Hepatocyte (in vitro differentiated cells): ENCODE results near the gene ISY1. TPM values are rescaled to one million over a fixed set of nuclear protein-coding genes. Genes with fewer than 3 reads are reported as not detected.
A peak's percentile ranks its signal among the peaks of the same experiment; 100 is the strongest.

Source experiments
- DNase-seq: peaks from one replicate; pipeline ENCODE4 v3.0.0-alpha.2; 2016; ENCODE audit warnings: low spot score
- H2AFZ ChIP-seq: fragments of 200-600 bp; sonication (generic); 2 replicates; pipeline ENCODE4 v1.6.0; 2016; ENCODE audit warnings: antibody characterized with exemption, mild to moderate bottlenecking
- H3K27ac ChIP-seq: fragments of 200-600 bp; sonication (generic); 2 replicates; pipeline ENCODE4 v1.5.1; 2016; ENCODE audit warnings: mild to moderate bottlenecking
- H3K27me3 ChIP-seq: fragments of 200-600 bp; sonication (generic); 2 replicates; pipeline ENCODE4 v1.6.1; 2016
- H3K36me3 ChIP-seq: fragments of 200-600 bp; sonication (generic); replicated peaks from 2 replicates; pipeline ENCODE4 v1.5.1; 2016; ENCODE audit warnings: low read depth; ENCODE audit not compliant: insufficient read depth
- H3K4me1 ChIP-seq: fragments of 200-600 bp; sonication (generic); 2 replicates; pipeline ENCODE4 v1.5.1; 2016; ENCODE audit warnings: mild to moderate bottlenecking, moderate library complexity; ENCODE audit not compliant: insufficient read depth
- H3K4me2 ChIP-seq: fragments of 200-600 bp; sonication (generic); 2 replicates; pipeline ENCODE4 v1.6.0; 2016
- H3K4me3 ChIP-seq: fragments of 200-600 bp; sonication (generic); 2 replicates; pipeline ENCODE4 v1.5.1; 2016; ENCODE audit warnings: mild to moderate bottlenecking
- H3K79me2 ChIP-seq: fragments of 200-600 bp; sonication (generic); 2 replicates; pipeline ENCODE4 v1.6.0; 2017; ENCODE audit warnings: mild to moderate bottlenecking
- H3K9me2 ChIP-seq: fragments of 200-600 bp; sonication (generic); replicated peaks from 2 replicates; pipeline ENCODE4 v1.6.0; 2017; ENCODE audit warnings: mild to moderate bottlenecking; ENCODE audit not compliant: insufficient read depth
- H3K9me3 ChIP-seq: fragments of 200-600 bp; sonication (generic); 2 replicates; pipeline ENCODE4 v1.5.1; 2016; ENCODE audit warnings: low read depth, mild to moderate bottlenecking
- H4K20me1 ChIP-seq: fragments of 200-600 bp; sonication (generic); 2 replicates; pipeline ENCODE4 v1.6.0; 2016; ENCODE audit warnings: mild to moderate bottlenecking; ENCODE audit not compliant: insufficient read depth, poor library complexity, severe bottlenecking
- EZH2 ChIP-seq: fragments of 200-600 bp; sonication (generic); IDR thresholded peaks from 2 replicates; pipeline ENCODE4 v1.6.1; 2016; ENCODE audit warnings: antibody characterized with exemption, mild to moderate bottlenecking, borderline replicate concordance
- EZH2phosphoT487 ChIP-seq: fragments of 200-600 bp; sonication (generic); IDR thresholded peaks from one replicate; pipeline ENCODE4 v1.6.1; 2018; ENCODE audit warnings: antibody characterized with exemption, mild to moderate bottlenecking, low read depth, moderate library complexity; ENCODE audit not compliant: unreplicated experiment, severe bottlenecking
- WGBS: methylation state at CpG from one replicate; pipeline ENCODE4 v1.1.6; 2016; ENCODE audit warnings: low lambda C conversion rate; ENCODE audit errors: missing lambda C conversion rate; 5-methylcytosine and 5-hydroxymethylcytosine counted together
- polyA plus RNA-seq: library from polyadenylated mRNA; unstranded; fragments of >200 nt; fragmentation: Nextera tagmentation; extraction: Ambion mirVana; gene quantifications from 2 replicates; pipeline ENCODE4 v1.2.1, GENCODE V29; 2016
- total RNA-seq: library from RNA; depleted of rRNA; stranded (reverse); fragments of >200 nt; gene quantifications from 2 replicates; pipeline ENCODE4 v1.2.3, GENCODE V29; 2014
- TF ChIP-seq, protein P1 (sequence below): fragments of 200-600 bp; sonication (generic); IDR thresholded peaks from 2 replicates; pipeline ENCODE4 v1.5.1; 2016; ENCODE audit warnings: antibody characterized with exemption, mild to moderate bottlenecking; ENCODE audit not compliant: poor library complexity

Gene ISY1
- total and polyA plus RNA-seq, 2 experiments from 2014 or later: 20.1 to 35.8 TPM

DNA sequence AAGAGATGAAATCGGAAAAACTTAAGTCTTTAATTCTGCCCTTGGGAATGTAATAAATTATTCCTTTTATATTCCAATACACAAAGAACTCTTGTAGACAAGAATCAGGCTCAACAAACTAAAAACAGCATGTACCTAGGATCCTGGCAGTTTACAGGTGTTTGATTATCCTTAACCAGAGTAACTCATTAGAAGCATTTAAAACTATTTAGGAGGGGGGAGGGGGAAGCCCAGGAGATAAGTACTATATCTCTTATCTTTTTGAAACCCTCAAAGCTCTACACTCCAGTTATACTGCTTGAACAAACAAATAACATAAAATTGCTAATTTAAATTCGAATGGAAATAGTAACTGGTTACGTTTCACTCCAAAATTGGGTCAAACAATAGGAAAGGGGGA, 21.0 kb upstream of the ISY1 start:
- no peaks in the 10 kb centered on the region for H3K36me3 ChIP-seq
- H4K20me1 ChIP-seq: peaks cover 61% of the 10 kb centered on the region
- H3K27ac ChIP-seq: peak overlapping the region; percentile 99
- no peaks in the 10 kb centered on the region for H3K9me2 ChIP-seq
- H2AFZ ChIP-seq: no peak overlapping the region
- no peaks in the 10 kb centered on the region for H3K27me3 ChIP-seq
- no peaks in the 10 kb centered on the region for H3K9me3 ChIP-seq
- H3K4me2 ChIP-seq: peak overlapping the region; percentile 81
- TF ChIP-seq EZH2phosphoT487 (no peak), EZH2 (no peak)
- TF ChIP-seq, protein P1, sequence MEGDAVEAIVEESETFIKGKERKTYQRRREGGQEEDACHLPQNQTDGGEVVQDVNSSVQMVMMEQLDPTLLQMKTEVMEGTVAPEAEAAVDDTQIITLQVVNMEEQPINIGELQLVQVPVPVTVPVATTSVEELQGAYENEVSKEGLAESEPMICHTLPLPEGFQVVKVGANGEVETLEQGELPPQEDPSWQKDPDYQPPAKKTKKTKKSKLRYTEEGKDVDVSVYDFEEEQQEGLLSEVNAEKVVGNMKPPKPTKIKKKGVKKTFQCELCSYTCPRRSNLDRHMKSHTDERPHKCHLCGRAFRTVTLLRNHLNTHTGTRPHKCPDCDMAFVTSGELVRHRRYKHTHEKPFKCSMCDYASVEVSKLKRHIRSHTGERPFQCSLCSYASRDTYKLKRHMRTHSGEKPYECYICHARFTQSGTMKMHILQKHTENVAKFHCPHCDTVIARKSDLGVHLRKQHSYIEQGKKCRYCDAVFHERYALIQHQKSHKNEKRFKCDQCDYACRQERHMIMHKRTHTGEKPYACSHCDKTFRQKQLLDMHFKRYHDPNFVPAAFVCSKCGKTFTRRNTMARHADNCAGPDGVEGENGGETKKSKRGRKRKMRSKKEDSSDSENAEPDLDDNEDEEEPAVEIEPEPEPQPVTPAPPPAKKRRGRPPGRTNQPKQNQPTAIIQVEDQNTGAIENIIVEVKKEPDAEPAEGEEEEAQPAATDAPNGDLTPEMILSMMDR: no peak
- peaks cover 91% of the 10 kb centered on the region for H3K79me2 ChIP-seq
- H3K4me3 ChIP-seq: peak overlapping the region; percentile 95
- WGBS: 30% methylated on average over 3 of the region's 3 CpGs
- no peak for DNase-seq
- peaks cover 33% of the 10 kb centered on the region for H3K4me1 ChIP-seq

DNA sequence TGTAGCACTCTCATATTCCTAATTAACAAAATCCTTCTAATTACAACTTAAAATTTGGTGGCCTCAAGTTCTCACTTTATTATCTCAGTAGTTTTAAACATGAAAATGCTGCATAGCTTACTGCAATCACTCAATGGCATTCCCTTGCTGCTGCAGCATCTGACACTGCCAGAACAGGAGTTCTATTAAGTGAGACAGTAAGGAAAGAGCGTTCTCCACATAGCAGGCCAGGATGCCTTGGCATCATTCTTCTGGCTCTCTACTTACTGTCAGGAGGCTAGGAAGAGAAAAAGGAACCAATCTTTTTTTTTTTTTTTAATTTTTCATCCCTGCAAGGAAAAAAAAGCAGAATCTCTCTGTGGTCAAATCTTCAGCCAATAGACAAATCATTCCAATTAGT, 19.6 kb upstream of the ISY1 start:
- Histone ChIP-seq H3K27me3 (no peaks in the 10 kb centered on the region), H3K79me2 (peaks cover 95% of the 10 kb centered on the region), H3K4me3 (no peak overlapping the region), H3K27ac (peak overlapping the region; percentile 63), H3K9me3 (no peaks in the 10 kb centered on the region), H3K4me2 (peak overlapping the region; percentile 81), H3K9me2 (no peaks in the 10 kb centered on the region), H4K20me1 (peaks cover 75% of the 10 kb centered on the region), H3K4me1 (peaks cover 33% of the 10 kb centered on the region), H2AFZ (no peak overlapping the region), H3K36me3 (no peaks in the 10 kb centered on the region)
- no peak for DNase-seq
- TF ChIP-seq, protein P1: no peak
- TF ChIP-seq EZH2phosphoT487 (no peak), EZH2 (no peak)
- WGBS: 91% methylated on average over 1 of the region's 1 CpG

DNA sequence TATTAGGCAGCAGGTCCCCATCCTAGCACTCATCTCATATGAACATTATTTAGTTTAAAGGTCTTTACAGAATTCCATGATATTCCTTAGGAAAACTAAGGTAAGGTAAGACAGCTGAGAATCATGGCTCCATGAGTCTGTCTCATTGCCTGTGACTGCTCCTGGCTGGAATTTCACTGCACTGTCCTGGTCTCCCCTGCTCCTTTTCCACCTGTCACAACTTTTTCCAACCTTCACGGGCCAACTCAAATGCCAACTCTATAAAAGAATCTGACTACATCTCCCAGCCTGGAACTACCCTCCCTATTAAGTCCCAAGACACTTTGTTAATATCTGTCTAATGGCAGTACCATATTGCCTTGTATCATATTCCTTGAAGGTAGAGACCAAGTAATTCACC, 15.2 kb upstream of the ISY1 start:
- DNase-seq: no peak
- Histone ChIP-seq H3K27me3 (no peaks in the 10 kb centered on the region), H3K4me1 (peaks cover 23% of the 10 kb centered on the region), H3K9me3 (no peaks in the 10 kb centered on the region), H3K9me2 (no peaks in the 10 kb centered on the region), H2AFZ (no peak overlapping the region), H3K27ac (no peak overlapping the region), H3K79me2 (peaks cover 99% of the 10 kb centered on the region), H3K4me2 (no peak overlapping the region), H4K20me1 (peaks cover 99% of the 10 kb centered on the region), H3K36me3 (no peaks in the 10 kb centered on the region), H3K4me3 (no peak overlapping the region)
- TF ChIP-seq EZH2phosphoT487 (no peak), EZH2 (no peak)
- TF ChIP-seq, protein P1: no peak
- 100% methylated on average over 1 of the region's 1 CpG for WGBS

DNA sequence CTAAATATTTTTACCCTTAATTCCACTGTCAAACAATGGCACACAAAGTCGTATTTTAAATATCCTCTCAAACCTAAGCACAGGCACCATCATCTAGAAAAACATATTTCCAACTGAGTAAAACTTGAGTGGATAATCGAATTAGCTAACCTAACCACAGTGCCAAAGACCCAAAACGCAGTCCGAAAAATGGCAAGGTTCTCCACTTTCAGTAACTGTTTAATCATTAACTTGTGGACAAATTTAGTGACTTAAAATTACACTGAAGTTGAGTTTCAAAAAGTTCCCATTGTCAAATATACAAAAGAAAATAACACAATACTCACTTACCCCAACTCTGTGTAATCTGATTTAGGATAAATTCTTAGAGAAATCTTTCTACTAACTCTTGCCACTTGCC, 12.9 kb upstream of the ISY1 start:
- Histone ChIP-seq H3K27ac (no peak overlapping the region), H3K4me2 (no peak overlapping the region), H3K9me3 (no peaks in the 10 kb centered on the region), H3K27me3 (no peaks in the 10 kb centered on the region), H3K4me3 (no peak overlapping the region), H3K4me1 (peaks cover 6% of the 10 kb centered on the region), H3K9me2 (no peaks in the 10 kb centered on the region), H3K36me3 (no peaks in the 10 kb centered on the region), H3K79me2 (peaks cover 96% of the 10 kb centered on the region), H4K20me1 (peaks cover 77% of the 10 kb centered on the region), H2AFZ (no peak overlapping the region)
- WGBS: 73% methylated on average over 4 of the region's 4 CpGs
- no peak for DNase-seq
- TF ChIP-seq, protein P1: no peak
- TF ChIP-seq EZH2 (no peak), EZH2phosphoT487 (no peak)
